HEK293 (cell line): Measurements from ENCODE around the gene AQP1.

ENCODE experiments used
- CTCF ChIA-PET: fragments of 350-600 bp; formaldehyde crosslinking; extraction: SDS; loops from one replicate; lab custom pipeline; 2021; ENCODE audit warnings: antibody characterized with exemption; lab: Yijun Ruan, JAX
- POLR2A ChIA-PET: fragments of 300-600 bp; formaldehyde crosslinking; extraction: SDS; loops from one replicate; lab custom pipeline; 2020; ENCODE audit warnings: antibody characterized with exemption, inconsistent platforms; lab: Yijun Ruan, JAX
- H3K27ac ChIP-seq: fragments of 200-500 bp; sonication (Bioruptor generic); 2 replicates; pipeline ENCODE4 v1.5.1; 2014; ENCODE audit warnings: low read depth, low read length, control low read depth, inconsistent platforms; ENCODE audit errors: extremely low read depth
- H3K36me3 ChIP-seq, 2 experiments: fragments of 200-500 bp in 1 of 2; sonication (Bioruptor generic) in 1 of 2; 1 replicate in 1 of 2; 2 replicates in 1 of 2; pipeline ENCODE4 v1.5.1; 2014 to 2017; ENCODE audit warnings: inconsistent platforms in 2 of 2, low read length in 2 of 2; ENCODE audit not compliant: control insufficient read depth in 2 of 2, insufficient read depth in 1 of 2
- H3K4me1 ChIP-seq: fragments of 200-500 bp; sonication (Bioruptor generic); 2 replicates; pipeline ENCODE4 v1.5.1; 2014; ENCODE audit warnings: mild to moderate bottlenecking, low read length, inconsistent platforms; ENCODE audit not compliant: control insufficient read depth, insufficient read depth
- H3K4me3 ChIP-seq: 2 replicates; pipeline ENCODE4 v1.5.1; 2011; ENCODE audit warnings: low read depth, mild to moderate bottlenecking, control low read depth, low read length, moderate library complexity
- H3K9me3 ChIP-seq: fragments of 200-500 bp; sonication (Bioruptor generic); 2 replicates; pipeline ENCODE4 v1.5.1; 2014; ENCODE audit warnings: low read depth, low read length, inconsistent platforms; ENCODE audit not compliant: control insufficient read depth, insufficient read depth
- MEIS1 ChIP-seq: sonication (generic); formaldehyde crosslinking; IDR thresholded peaks from 2 replicates; pipeline ENCODE4 v1.8.1; 2022; ENCODE audit warnings: missing genetic modification reagents, mild to moderate bottlenecking, borderline replicate concordance
- MZF1 ChIP-seq: fragments of 450-650 bp; formaldehyde crosslinking; IDR thresholded peaks from 2 replicates; pipeline ENCODE4 v1.5.1; 2017; ENCODE audit warnings: missing biosample characterization, missing genetic modification characterization, borderline replicate concordance
- PRDM6 ChIP-seq: fragments of 450-650 bp; formaldehyde crosslinking; IDR thresholded peaks from 2 replicates; pipeline ENCODE4 v1.5.1; 2017; ENCODE audit warnings: missing biosample characterization, missing genetic modification characterization
- SCRT2 ChIP-seq: fragments of 450-650 bp; formaldehyde crosslinking; IDR thresholded peaks from 2 replicates; pipeline ENCODE4 v1.5.1; 2016; ENCODE audit warnings: missing biosample characterization, missing genetic modification characterization
- ZBTB11 ChIP-seq: fragments of 450-650 bp; formaldehyde crosslinking; conservative IDR thresholded peaks from 2 replicates; pipeline ENCODE4 v1.5.1; 2016; ENCODE audit warnings: low read depth, missing biosample characterization, missing genetic modification characterization
- ZBTB48 ChIP-seq: fragments of 450-650 bp; formaldehyde crosslinking; IDR thresholded peaks from 2 replicates; pipeline ENCODE4 v1.5.1; 2016; ENCODE audit warnings: missing biosample characterization, missing genetic modification characterization
- ZFP69B ChIP-seq: fragments of 450-650 bp; formaldehyde crosslinking; IDR thresholded peaks from 2 replicates; pipeline ENCODE4 v1.5.1; 2016; ENCODE audit warnings: missing biosample characterization, missing genetic modification characterization
- ZNF146 ChIP-seq: fragments of 450-650 bp; formaldehyde crosslinking; IDR thresholded peaks from 2 replicates; pipeline ENCODE4 v1.5.1; 2016; ENCODE audit warnings: missing biosample characterization, missing genetic modification characterization
- ZNF148 ChIP-seq: fragments of 450-650 bp; formaldehyde crosslinking; IDR thresholded peaks from 2 replicates; pipeline ENCODE4 v1.5.0; 2017; ENCODE audit warnings: missing biosample characterization, missing genetic modification characterization, borderline replicate concordance
- ZNF19 ChIP-seq: fragments of 450-650 bp; formaldehyde crosslinking; IDR thresholded peaks from 2 replicates; pipeline ENCODE4; 2016; ENCODE audit warnings: missing biosample characterization, missing genetic modification characterization, low read depth
- ZNF449 ChIP-seq: fragments of 450-650 bp; formaldehyde crosslinking; IDR thresholded peaks from 2 replicates; pipeline ENCODE4 v1.5.1; 2017; ENCODE audit warnings: missing biosample characterization, mild to moderate bottlenecking, missing genetic modification characterization, moderate library complexity
- ZNF473 ChIP-seq: fragments of 450-650 bp; formaldehyde crosslinking; IDR thresholded peaks from 2 replicates; pipeline ENCODE4 v1.5.1; 2017; ENCODE audit warnings: missing biosample characterization, missing genetic modification characterization
- ZNF544 ChIP-seq: fragments of 450-650 bp; formaldehyde crosslinking; IDR thresholded peaks from 2 replicates; pipeline ENCODE4 v1.5.0; 2017; ENCODE audit warnings: missing biosample characterization, missing genetic modification characterization
- ZNF571 ChIP-seq: fragments of 450-650 bp; formaldehyde crosslinking; IDR thresholded peaks from 2 replicates; pipeline ENCODE4 v1.5.0; 2017; ENCODE audit warnings: missing biosample characterization, missing genetic modification characterization
- ZNF600 ChIP-seq: fragments of 450-650 bp; formaldehyde crosslinking; IDR thresholded peaks from 2 replicates; pipeline ENCODE4 v1.5.1; 2016; ENCODE audit warnings: missing biosample characterization, missing genetic modification characterization
- ZNF624 ChIP-seq: fragments of 450-650 bp; formaldehyde crosslinking; IDR thresholded peaks from 2 replicates; pipeline ENCODE4 v1.5.1; 2017; ENCODE audit warnings: missing biosample characterization, missing genetic modification characterization
- ZNF768 ChIP-seq: fragments of 450-650 bp; formaldehyde crosslinking; IDR thresholded peaks from 2 replicates; pipeline ENCODE4 v1.5.1; 2018; ENCODE audit warnings: missing biosample characterization, mild to moderate bottlenecking, missing genetic modification characterization
- TF ChIP-seq, protein P1 (sequence below): fragments of 450-650 bp; formaldehyde crosslinking; IDR thresholded peaks from 2 replicates; pipeline ENCODE4 v1.5.1; 2016; ENCODE audit warnings: missing biosample characterization, missing genetic modification characterization
- TF ChIP-seq, protein P2 (sequence below): fragments of 450-650 bp; formaldehyde crosslinking; IDR thresholded peaks from 2 replicates; pipeline ENCODE4 v1.5.1; 2016; ENCODE audit warnings: missing biosample characterization, missing genetic modification characterization, borderline replicate concordance

The AQP1 gene

GRCh38 chr7:30911561-30911969, at the start of gene AQP1:
Gene AQP1, plus strand, starts transcription at chr7:30911853. Its CDS starts 57 bp downstream, at chr7:30911910.
- POLR2A ChIA-PET, result no interaction called here

More at GRCh38 chr7:30911561-30911969, at the start of gene AQP1:
- H3K9me3 ChIP-seq, result no peaks in the 10 kb centered on the region
- TF ChIP-seq ZNF473 (no peak), ZNF148 (tag by site-specific recombination) (no peak), ZNF571 (no peak), ZNF449 (no peak), MZF1 (tag by site-specific recombination) (no peak), PRDM6 (no peak), MEIS1 (CRISPR knock-in tag) (no peak), ZNF19 (no peak), ZNF600 (tag by site-specific recombination) (no peak), SCRT2 (tag by site-specific recombination) (no peak), ZNF624 (tag by site-specific recombination) (no peak), ZNF768 (tag by site-specific recombination) (no peak), ZFP69B (tag by site-specific recombination) (no peak), ZNF544 (no peak), ZBTB48 (tag by site-specific recombination) (no peak), ZNF146 (tag by site-specific recombination) (no peak), ZBTB11 (tag by site-specific recombination) (no peak)
- TF ChIP-seq, protein P1, sequence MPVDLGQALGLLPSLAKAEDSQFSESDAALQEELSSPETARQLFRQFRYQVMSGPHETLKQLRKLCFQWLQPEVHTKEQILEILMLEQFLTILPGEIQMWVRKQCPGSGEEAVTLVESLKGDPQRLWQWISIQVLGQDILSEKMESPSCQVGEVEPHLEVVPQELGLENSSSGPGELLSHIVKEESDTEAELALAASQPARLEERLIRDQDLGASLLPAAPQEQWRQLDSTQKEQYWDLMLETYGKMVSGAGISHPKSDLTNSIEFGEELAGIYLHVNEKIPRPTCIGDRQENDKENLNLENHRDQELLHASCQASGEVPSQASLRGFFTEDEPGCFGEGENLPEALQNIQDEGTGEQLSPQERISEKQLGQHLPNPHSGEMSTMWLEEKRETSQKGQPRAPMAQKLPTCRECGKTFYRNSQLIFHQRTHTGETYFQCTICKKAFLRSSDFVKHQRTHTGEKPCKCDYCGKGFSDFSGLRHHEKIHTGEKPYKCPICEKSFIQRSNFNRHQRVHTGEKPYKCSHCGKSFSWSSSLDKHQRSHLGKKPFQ (tag by site-specific recombination), result no peak
- TF ChIP-seq, protein P2, sequence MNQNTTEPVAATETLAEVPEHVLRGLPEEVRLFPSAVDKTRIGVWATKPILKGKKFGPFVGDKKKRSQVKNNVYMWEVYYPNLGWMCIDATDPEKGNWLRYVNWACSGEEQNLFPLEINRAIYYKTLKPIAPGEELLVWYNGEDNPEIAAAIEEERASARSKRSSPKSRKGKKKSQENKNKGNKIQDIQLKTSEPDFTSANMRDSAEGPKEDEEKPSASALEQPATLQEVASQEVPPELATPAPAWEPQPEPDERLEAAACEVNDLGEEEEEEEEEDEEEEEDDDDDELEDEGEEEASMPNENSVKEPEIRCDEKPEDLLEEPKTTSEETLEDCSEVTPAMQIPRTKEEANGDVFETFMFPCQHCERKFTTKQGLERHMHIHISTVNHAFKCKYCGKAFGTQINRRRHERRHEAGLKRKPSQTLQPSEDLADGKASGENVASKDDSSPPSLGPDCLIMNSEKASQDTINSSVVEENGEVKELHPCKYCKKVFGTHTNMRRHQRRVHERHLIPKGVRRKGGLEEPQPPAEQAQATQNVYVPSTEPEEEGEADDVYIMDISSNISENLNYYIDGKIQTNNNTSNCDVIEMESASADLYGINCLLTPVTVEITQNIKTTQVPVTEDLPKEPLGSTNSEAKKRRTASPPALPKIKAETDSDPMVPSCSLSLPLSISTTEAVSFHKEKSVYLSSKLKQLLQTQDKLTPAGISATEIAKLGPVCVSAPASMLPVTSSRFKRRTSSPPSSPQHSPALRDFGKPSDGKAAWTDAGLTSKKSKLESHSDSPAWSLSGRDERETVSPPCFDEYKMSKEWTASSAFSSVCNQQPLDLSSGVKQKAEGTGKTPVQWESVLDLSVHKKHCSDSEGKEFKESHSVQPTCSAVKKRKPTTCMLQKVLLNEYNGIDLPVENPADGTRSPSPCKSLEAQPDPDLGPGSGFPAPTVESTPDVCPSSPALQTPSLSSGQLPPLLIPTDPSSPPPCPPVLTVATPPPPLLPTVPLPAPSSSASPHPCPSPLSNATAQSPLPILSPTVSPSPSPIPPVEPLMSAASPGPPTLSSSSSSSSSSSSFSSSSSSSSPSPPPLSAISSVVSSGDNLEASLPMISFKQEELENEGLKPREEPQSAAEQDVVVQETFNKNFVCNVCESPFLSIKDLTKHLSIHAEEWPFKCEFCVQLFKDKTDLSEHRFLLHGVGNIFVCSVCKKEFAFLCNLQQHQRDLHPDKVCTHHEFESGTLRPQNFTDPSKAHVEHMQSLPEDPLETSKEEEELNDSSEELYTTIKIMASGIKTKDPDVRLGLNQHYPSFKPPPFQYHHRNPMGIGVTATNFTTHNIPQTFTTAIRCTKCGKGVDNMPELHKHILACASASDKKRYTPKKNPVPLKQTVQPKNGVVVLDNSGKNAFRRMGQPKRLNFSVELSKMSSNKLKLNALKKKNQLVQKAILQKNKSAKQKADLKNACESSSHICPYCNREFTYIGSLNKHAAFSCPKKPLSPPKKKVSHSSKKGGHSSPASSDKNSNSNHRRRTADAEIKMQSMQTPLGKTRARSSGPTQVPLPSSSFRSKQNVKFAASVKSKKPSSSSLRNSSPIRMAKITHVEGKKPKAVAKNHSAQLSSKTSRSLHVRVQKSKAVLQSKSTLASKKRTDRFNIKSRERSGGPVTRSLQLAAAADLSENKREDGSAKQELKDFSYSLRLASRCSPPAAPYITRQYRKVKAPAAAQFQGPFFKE (tag by site-specific recombination), result no peak
- TF ChIP-seq, all 188 proteins: peak for 0
- H3K27ac ChIP-seq, result no peak within 1 kb of the TSS
- H3K36me3 ChIP-seq, result no peaks in the 10 kb centered on the region
- no peak within 1 kb of the TSS for H3K4me3 ChIP-seq
- CTCF ChIA-PET, result interaction anchor here (2.1 kb wide), 1 partner anchor 27 kb away, joined by 8 read pairs; no protein-coding TSS in a partner anchor
- no peaks in the 10 kb centered on the region for H3K4me1 ChIP-seq
